DMS53 (cell line): ENCODE data around the gene ACBD6.

Experiments used
- DNase-seq: peaks from one replicate; lab custom pipeline; 2025; lab: John Stamatoyannopoulos, UW

The ACBD6 gene

GRCh38 chr1:180291004-180291403, 211.4 kb downstream of the ACBD6 start:
- peak; percentile 31 for DNase-seq

- no peak for DNase-seq
These were observed 211.9 kb downstream of the ACBD6 start for GRCh38 chr1:180290265-180291001.

DNA sequence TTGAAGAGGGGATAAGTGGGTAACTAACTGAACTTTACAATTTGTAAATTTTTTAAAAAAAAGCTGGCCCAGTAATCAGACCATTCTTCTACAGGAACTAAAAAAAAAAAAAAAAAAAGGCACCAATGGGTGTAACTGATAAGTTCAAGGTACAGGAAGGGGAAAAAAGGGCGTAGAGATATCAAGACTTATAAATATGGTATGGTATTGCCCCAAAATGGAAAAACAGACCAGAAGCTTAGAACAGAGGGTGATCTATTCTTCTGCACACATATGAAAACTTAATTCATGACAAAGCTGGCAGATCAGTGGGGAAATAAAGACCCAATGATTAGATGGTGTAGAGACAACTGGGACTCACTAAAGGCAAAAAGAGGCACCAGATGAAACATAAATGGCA, 213.4 kb downstream of the ACBD6 start:
- DNase-seq = no peak

DNA sequence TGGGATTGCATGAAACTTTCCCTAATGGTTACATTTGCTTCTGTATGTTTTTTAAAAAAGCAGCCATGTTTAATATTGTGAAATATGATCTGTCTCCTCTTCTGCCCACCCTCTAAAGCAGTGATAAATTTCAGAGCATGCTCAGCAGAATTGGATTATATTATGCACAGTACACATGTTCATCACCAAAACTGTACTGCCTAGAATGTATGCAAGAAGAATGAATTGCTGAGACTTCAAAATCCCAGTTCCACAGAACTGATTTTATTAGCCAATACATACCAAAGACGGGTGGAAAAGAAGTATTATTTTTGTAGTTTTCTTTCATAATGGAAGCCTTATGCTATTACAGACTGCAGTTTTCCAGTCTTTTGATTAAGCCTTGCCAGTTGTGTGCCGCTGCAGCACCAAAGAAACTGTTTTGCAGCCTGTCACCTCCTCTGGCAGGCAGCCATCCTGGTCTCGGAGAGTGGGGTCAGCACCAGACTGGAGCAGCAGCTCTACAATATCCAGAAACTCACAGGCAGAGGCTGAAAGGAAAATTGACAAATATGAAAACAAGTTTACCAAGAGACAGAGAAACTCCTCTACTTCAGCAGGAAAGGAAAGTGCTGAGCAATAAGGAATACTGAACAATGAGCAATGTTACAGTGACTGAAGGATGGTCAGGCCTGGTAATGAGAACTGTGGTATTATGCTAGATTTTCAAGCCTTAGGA, 214.2 kb downstream of the ACBD6 start:
- DNase-seq = no peak

- DNase-seq = no peak
These were observed 216.0 kb downstream of the ACBD6 start for GRCh38 chr1:180286417-180286816.

- DNase-seq = no peak
These were observed 219.3 kb downstream of the ACBD6 start for GRCh38 chr1:180283098-180283497.

- DNase-seq = no peak
These were observed 219.9 kb downstream of the ACBD6 start for GRCh38 chr1:180282401-180283044.

GRCh38 chr1:180281490-180281889, 220.9 kb downstream of the ACBD6 start:
- DNase-seq = no peak

GRCh38 chr1:180280617-180281016, 221.8 kb downstream of the ACBD6 start:
- DNase-seq = no peak

GRCh38 chr1:180279651-180280050, 222.7 kb downstream of the ACBD6 start:
- no peak for DNase-seq

GRCh38 chr1:180278596-180279395, 223.6 kb downstream of the ACBD6 start:
- DNase-seq = no peak

DNA sequence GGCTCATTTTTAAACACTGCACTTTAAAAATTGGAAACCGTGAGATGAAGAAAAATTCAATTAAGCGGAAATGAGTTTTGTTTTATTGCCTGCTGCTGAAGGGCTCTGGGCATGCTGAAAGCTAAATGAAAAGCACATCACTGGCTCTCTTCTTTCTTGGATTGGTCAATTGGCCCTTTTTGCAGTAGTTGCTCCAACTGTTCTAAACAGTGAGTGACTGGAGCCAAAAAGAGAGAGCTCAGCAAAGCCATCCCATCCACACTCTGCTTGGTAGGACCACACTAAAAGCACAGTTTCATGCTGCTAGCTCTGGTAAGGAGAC, 224.2 kb downstream of the ACBD6 start:
- DNase-seq = no peak

DNA sequence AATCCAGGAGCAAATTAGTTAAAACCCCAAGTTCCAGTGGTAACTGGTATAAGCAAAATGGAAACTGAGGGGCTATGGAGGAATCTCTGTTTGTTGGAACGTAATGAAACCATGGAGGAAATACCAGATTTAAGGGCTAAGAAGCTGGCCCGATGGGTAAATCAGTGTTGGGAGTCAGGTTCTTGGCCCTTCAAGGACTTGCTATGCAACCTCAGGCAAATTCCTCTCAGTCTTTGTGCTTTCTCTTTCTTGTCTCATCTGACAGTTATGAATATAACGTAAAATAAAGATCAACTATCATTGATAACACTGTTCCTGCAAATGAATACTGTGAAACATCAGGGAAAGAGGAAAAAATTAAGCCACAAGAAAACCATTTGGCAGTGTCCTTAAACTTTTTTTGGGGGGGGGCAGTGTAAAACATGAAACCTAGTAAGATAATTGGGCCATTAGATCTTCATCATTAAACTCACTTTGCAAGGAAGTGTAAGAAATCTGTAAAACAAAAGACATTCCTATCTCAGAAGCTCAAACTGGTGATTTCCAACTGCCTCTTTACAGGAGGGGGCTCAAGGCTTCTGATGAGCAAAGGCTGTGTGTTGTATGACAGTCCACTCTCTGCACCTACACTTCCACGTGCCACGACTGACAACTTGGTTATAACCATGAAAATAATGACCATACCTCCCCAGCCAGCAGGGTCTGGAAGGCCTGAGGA, 224.7 kb downstream of the ACBD6 start:
- DNase-seq = no peak

- DNase-seq = no peak
These were observed 226.7 kb downstream of the ACBD6 start for GRCh38 chr1:180275726-180276125.

DNA sequence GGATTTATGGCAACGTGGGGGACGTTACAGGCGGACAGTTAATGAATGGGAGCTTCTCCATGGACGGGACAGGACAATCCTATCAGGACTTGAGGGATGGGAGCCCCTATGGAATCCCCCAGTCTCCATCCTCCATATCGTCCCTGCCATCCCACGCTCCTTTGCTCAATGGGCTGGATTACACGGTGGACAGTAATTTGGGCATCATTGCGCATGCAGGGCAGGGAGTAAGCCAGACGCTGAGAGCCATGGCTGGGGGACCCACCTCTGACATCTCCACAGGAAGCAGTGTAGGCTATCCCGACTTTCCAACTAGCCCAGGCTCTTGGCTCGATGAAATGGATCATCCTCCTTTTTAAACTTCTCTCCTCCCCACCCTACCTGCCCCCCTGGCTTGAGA, 228.2 kb downstream of the ACBD6 start:
- DNase-seq = no peak

DNA sequence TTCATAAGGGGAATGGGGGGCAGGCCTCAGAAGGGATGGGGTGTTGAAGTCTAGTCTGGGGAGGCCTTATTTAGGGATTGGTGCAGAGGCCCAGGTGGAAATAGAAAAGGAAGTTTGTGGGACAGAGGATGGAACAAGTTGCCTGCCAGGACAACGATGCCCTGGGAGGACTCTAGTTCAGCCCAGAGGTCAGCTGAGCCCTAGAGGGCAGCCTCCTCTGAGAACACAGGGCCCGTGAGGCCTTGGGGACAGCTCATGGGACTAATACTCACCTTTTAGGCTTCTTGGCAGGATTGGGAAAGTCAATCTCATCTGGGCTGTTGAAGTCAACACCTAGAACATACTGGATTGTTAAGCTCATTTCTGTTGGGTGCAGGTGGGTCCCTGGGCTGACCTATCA, 229.3 kb downstream of the ACBD6 start:
- no peak for DNase-seq

- no peak for DNase-seq
These were observed 230.0 kb downstream of the ACBD6 start for GRCh38 chr1:180272395-180272794.

GRCh38 chr1:180271272-180272255, 230.8 kb downstream of the ACBD6 start:
- DNase-seq = no peak

- no peak for DNase-seq
These were observed 231.7 kb downstream of the ACBD6 start for GRCh38 chr1:180270530-180271271.
